Tibial nerve (tissue), 4 donors: Measurements from ENCODE around the gene CNTNAP5.

Experiments
- EP300 ChIP-seq, 2 donors: sonication (generic); formaldehyde crosslinking; IDR thresholded peaks; one replicate each; pipeline ENCODE4 v1.6.1; 2017; ENCODE audit warnings: antibody characterized with exemption in 2 of 2, mild to moderate bottlenecking in 1 of 2
- POLR2A ChIP-seq, 2 donors: fragments of 450-650 bp; IDR thresholded peaks; one replicate each; pipeline ENCODE4 v1.6.1; 2017; ENCODE audit warnings: antibody characterized with exemption in 2 of 2, mild to moderate bottlenecking in 2 of 2, moderate library complexity in 2 of 2
- TF ChIP-seq, protein P1 (sequence below), 5 experiments: fragments of 200-600 bp in 3 of 5; fragments of 450-650 bp in 2 of 5; sonication (generic) in 3 of 5; IDR thresholded peaks; one replicate each; pipeline ENCODE4 v1.5.1; 2016 to 2019; ENCODE audit warnings: antibody characterized with exemption in 5 of 5, mild to moderate bottlenecking in 3 of 5, moderate library complexity in 2 of 5

DNA sequence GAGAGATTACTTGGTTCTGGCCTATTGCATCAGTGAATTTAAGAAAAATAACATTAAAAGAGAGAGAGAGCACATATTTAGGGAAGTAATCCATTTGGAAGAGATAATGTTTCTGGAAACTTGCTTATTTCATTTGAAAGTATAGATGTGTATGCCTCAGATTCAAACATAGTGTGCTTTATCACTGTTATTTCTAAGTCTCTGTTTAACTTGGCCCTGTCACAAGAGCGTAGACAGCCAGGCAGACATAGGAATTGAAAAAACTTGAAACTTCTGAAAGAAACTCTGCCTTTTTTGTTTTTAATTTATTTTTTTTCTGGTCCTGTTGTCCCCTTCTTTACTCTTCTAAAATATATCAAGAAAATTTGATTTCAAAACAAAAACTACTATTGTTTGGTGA is 849.1 kb downstream of the CNTNAP5 start:
- TF ChIP-seq, protein P1, sequence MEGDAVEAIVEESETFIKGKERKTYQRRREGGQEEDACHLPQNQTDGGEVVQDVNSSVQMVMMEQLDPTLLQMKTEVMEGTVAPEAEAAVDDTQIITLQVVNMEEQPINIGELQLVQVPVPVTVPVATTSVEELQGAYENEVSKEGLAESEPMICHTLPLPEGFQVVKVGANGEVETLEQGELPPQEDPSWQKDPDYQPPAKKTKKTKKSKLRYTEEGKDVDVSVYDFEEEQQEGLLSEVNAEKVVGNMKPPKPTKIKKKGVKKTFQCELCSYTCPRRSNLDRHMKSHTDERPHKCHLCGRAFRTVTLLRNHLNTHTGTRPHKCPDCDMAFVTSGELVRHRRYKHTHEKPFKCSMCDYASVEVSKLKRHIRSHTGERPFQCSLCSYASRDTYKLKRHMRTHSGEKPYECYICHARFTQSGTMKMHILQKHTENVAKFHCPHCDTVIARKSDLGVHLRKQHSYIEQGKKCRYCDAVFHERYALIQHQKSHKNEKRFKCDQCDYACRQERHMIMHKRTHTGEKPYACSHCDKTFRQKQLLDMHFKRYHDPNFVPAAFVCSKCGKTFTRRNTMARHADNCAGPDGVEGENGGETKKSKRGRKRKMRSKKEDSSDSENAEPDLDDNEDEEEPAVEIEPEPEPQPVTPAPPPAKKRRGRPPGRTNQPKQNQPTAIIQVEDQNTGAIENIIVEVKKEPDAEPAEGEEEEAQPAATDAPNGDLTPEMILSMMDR (IDR thresholded peaks at IDR 0.05) = no peak
- TF ChIP-seq POLR2A (IDR thresholded peaks at IDR 0.05) = no peak
- no peak for TF ChIP-seq EP300 (IDR thresholded peaks at IDR 0.05)
